OCI-LY3 (cell line): ENCODE results near the gene VAC14.
A peak's percentile ranks its signal among the peaks of the same experiment; 100 is the strongest.

Experiments used
- H2AFZ ChIP-seq: fragments of 200-600, 300-600 bp; shearing (Covaris generic); 2 replicates; pipeline ENCODE4 v1.6.0; 2014; ENCODE audit warnings: antibody characterized with exemption, low read depth, low read length
- H3K27ac ChIP-seq: fragments of 200-600, 300-600 bp; sonication (generic); 2 replicates; pipeline ENCODE4 v1.5.1; 2014; ENCODE audit warnings: mild to moderate bottlenecking, low read length, moderate library complexity, mixed read lengths
- H3K27me3 ChIP-seq: fragments of 200-600, 300-600 bp; sonication (generic); 2 replicates; pipeline ENCODE4 v1.6.1; 2014; ENCODE audit warnings: low read depth, low read length, mixed read lengths
- H3K36me3 ChIP-seq: fragments of 200-600, 300-600 bp; sonication (generic); replicated peaks from 2 replicates; pipeline ENCODE3; 2014; ENCODE audit warnings: low read depth, low read length, mixed read lengths
- H3K4me1 ChIP-seq: fragments of 300-600, 200-600 bp; sonication (generic); 2 replicates; pipeline ENCODE4 v1.6.1; 2014; ENCODE audit warnings: low read length, mixed read lengths
- H3K4me2 ChIP-seq: fragments of 200-600, 300-600 bp; sonication (generic); 2 replicates; pipeline ENCODE4 v1.6.1; 2014; ENCODE audit warnings: low read length, mixed read lengths
- H3K4me3 ChIP-seq: fragments of 300-600, 200-600 bp; sonication (generic); 2 replicates; pipeline ENCODE4 v1.5.1; 2014; ENCODE audit warnings: antibody characterized with exemption, mild to moderate bottlenecking, low read length, moderate library complexity
- H3K79me2 ChIP-seq: fragments of 300-600, 200-600 bp; shearing (Covaris generic); 2 replicates; pipeline ENCODE4 v1.6.1; 2014; ENCODE audit warnings: mild to moderate bottlenecking, low read length, mixed read lengths
- H3K9ac ChIP-seq: fragments of 300-600, 200-600 bp; shearing (Covaris generic); 2 replicates; pipeline ENCODE4 v1.6.0; 2014; ENCODE audit warnings: mild to moderate bottlenecking, low read length, moderate library complexity
- H3K9me3 ChIP-seq: fragments of 200-600, 300-600 bp; shearing (Covaris generic); 2 replicates; pipeline ENCODE4 v1.6.1; 2014; ENCODE audit warnings: low read length, mixed read lengths; ENCODE audit not compliant: insufficient read depth
- H4K20me1 ChIP-seq: fragments of 200-600, 300-600 bp; sonication (generic); 2 replicates; pipeline ENCODE4 v1.6.1; 2016; ENCODE audit warnings: low read length, mixed read lengths; ENCODE audit not compliant: insufficient read depth
- CTCF ChIP-seq: fragments of 200-600, 300-600 bp; sonication (generic); IDR thresholded peaks from 2 replicates; pipeline ENCODE4 v1.5.1; 2014; ENCODE audit warnings: antibody characterized with exemption, low read length, low read depth
- EZH2phosphoT487 ChIP-seq: fragments of 200-600 bp; shearing (Covaris generic); IDR thresholded peaks from 2 replicates; pipeline ENCODE4 v1.6.1; 2018; ENCODE audit warnings: antibody characterized with exemption, mixed run types, low read depth

Gene VAC14

DNA sequence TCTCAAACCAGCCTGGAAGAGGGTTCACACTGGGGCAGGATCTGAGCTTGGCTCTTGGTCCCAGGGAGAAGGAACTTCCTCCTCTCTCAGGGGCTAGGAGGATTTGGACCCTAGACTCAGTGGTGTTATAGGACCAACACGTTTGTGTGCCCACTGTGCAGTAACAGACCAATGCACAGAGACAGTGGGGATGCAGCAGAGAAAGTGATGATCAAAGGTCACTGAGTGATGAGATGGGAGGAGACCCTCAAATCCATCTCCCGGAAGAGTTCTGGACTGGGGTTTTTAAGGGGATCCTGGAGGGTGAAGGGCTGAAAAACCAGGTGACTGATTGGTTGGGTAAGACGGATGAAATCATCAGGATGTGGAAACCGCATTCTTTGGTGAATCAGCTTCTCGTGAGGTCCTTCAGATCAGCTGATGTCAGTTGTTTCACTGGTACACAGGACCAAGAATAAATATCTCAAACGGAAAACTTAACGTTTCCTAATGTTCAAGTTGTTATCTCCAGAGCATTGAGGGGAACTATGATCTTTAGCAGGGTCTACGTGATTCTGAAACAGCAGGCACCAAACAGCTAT lies 3.3 kb upstream of the VAC14 start:
- no peak overlapping the region for H3K4me3 ChIP-seq
- H2AFZ ChIP-seq: no peak overlapping the region
- no peaks in the 10 kb centered on the region for H3K36me3 ChIP-seq
- no peaks in the 10 kb centered on the region for H3K27me3 ChIP-seq
- TF ChIP-seq CTCF (no peak), EZH2phosphoT487 (no peak)
- no peak overlapping the region for H3K4me2 ChIP-seq
- H3K4me1 ChIP-seq: peaks cover 34% of the 10 kb centered on the region
- H3K9me3 ChIP-seq: peaks cover 21% of the 10 kb centered on the region; the same call in 1 of the 2 replicates
- no peak overlapping the region for H3K27ac ChIP-seq
- peaks cover 16% of the 10 kb centered on the region for H3K79me2 ChIP-seq
- no peak overlapping the region for H3K9ac ChIP-seq
- no peaks in the 10 kb centered on the region for H4K20me1 ChIP-seq

GRCh38 chr16:70803319-70803718 lies 2.4 kb upstream of the VAC14 start:
- Histone ChIP-seq H3K36me3 (peaks cover 3% of the 10 kb centered on the region), H3K4me1 (peaks cover 26% of the 10 kb centered on the region), H3K79me2 (peaks cover 26% of the 10 kb centered on the region), H3K9ac (no peak overlapping the region), H3K4me3 (no peak overlapping the region), H3K27ac (no peak overlapping the region), H3K9me3 (peaks cover 21% of the 10 kb centered on the region; the same call in 1 of the 2 replicates), H4K20me1 (no peaks in the 10 kb centered on the region), H3K27me3 (no peaks in the 10 kb centered on the region), H2AFZ (no peak overlapping the region), H3K4me2 (no peak overlapping the region)
- no peak for TF ChIP-seq EZH2phosphoT487
- TF ChIP-seq CTCF: no peak

DNA sequence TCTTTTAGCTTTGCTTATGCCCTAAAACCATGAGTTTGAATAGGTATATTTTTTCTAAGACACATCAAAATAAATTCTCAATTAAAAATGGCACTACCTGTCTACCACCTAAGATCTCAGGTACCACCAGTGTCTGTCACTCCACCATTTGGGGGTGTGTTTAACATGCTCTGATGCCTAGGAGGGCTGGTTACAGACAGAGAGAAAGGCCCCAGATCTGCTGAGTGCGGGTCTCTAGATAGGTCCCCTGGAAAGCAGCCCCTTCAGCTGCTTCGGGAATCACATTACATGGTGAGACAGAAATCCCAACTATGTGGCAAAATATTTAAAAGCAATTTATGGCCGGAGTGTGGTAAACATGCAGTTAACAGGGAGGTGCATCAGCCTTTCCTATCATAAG lies 653 bp upstream of the VAC14 start:
- Histone ChIP-seq H4K20me1 (no peaks in the 10 kb centered on the region), H3K27me3 (no peaks in the 10 kb centered on the region), H3K36me3 (peaks cover 6% of the 10 kb centered on the region), H3K79me2 (peaks cover 41% of the 10 kb centered on the region), H3K9ac (peak overlapping the region; percentile 47), H3K27ac (no peak overlapping the region), H3K4me3 (peak overlapping the region; percentile 97), H3K4me1 (peaks cover 17% of the 10 kb centered on the region), H2AFZ (peak overlapping the region; percentile 98), H3K9me3 (peaks cover 21% of the 10 kb centered on the region; the same call in 1 of the 2 replicates), H3K4me2 (peak overlapping the region; percentile 89)
- no peak for TF ChIP-seq CTCF
- no peak for TF ChIP-seq EZH2phosphoT487

GRCh38 chr16:70800311-70800710 lies 647 bp downstream of the VAC14 start:
- Histone ChIP-seq H3K27ac (peak overlapping the region; percentile 13; the same call in 1 of the 2 replicates), H3K9me3 (peaks cover 21% of the 10 kb centered on the region; the same call in 1 of the 2 replicates), H2AFZ (peak overlapping the region; percentile 89; the same call in 1 of the 2 replicates), H3K79me2 (peaks cover 54% of the 10 kb centered on the region), H4K20me1 (peaks cover 7% of the 10 kb centered on the region; the same call in 1 of the 2 replicates), H3K27me3 (no peaks in the 10 kb centered on the region), H3K9ac (peak overlapping the region; percentile 81), H3K4me3 (peak overlapping the region; percentile 97), H3K36me3 (peaks cover 6% of the 10 kb centered on the region), H3K4me2 (peak overlapping the region; percentile 94), H3K4me1 (peaks cover 30% of the 10 kb centered on the region)
- TF ChIP-seq CTCF: no peak
- TF ChIP-seq EZH2phosphoT487: no peak
